Thoracic aorta (tissue), 2 donors: ENCODE measurements around the gene LAMTOR2. TPM values are rescaled to one million over a fixed set of nuclear protein-coding genes. Genes with fewer than 3 reads are reported as not detected.
A peak's percentile ranks its signal among the peaks of the same experiment; 100 is the strongest.

Source experiments
- ATAC-seq: fragments of 150-250 bp; one replicate; pipeline ENCODE4 v1.8.0; 2017; ENCODE audit warnings: low read depth; ENCODE audit not compliant: insufficient number of reproducible peaks, low FRiP score
- DNase-seq: peaks from one replicate; pipeline ENCODE4 v3.0.0-alpha.2; 2020; ENCODE audit warnings: low spot score
- H3K27ac ChIP-seq, 2 donors: fragments of 200-600 bp; sonication (generic); 1 replicate in 1 of 2; 2 replicates in 1 of 2; pipeline ENCODE4 v1.5.1; 2016; ENCODE audit warnings: mild to moderate bottlenecking in 2 of 2, moderate library complexity in 2 of 2
- H3K27me3 ChIP-seq: fragments of 200-600 bp; sonication (generic); replicated peaks from 2 replicates; pipeline ENCODE4 v1.6.0; 2016; ENCODE audit warnings: mild to moderate bottlenecking; ENCODE audit not compliant: insufficient read depth
- H3K36me3 ChIP-seq: fragments of 200-600 bp; sonication (generic); one replicate; pipeline ENCODE4 v1.5.1; 2016
- H3K4me1 ChIP-seq, 2 donors: fragments of 200-600 bp; sonication (generic); 1 replicate in 1 of 2; 2 replicates in 1 of 2; pipeline versions ENCODE4 v1.5.1 to v1.6.0; 2016; ENCODE audit warnings: low read depth in 2 of 2, mild to moderate bottlenecking in 1 of 2; ENCODE audit not compliant: control insufficient read depth in 1 of 2
- H3K4me3 ChIP-seq: fragments of 200-600 bp; sonication (generic); 2 replicates; pipeline ENCODE4 v1.5.1; 2016; ENCODE audit warnings: mild to moderate bottlenecking
- H3K9me3 ChIP-seq: fragments of 200-600 bp; sonication (generic); 2 replicates; pipeline ENCODE4 v1.5.1; 2016
- CTCF ChIP-seq: fragments of 200-600 bp; sonication (generic); IDR thresholded peaks from one replicate; pipeline ENCODE4 v1.5.1; 2019; ENCODE audit warnings: antibody characterized with exemption
- total RNA-seq, 2 donors: library from RNA; depleted of rRNA; stranded (reverse); fragments of >200 nt; gene quantifications; one replicate each; pipeline versions ENCODE4 v1.1.0 to v1.2.3, GENCODE V29; 2016

The LAMTOR2 gene
- total RNA-seq, 2 donors from 2014 or later, result 26.4 to 37.0 TPM

- Histone ChIP-seq H3K36me3 (no peaks in the 10 kb centered on the region), H3K4me3 (no peak overlapping the region), H3K27me3 (no peaks in the 10 kb centered on the region), H3K4me1 (no peaks in the 10 kb centered on the region), H3K9me3 (no peaks in the 10 kb centered on the region), H3K27ac (no peak overlapping the region)
- ATAC-seq (no peak), DNase-seq (no peak)
- no peak for TF ChIP-seq CTCF
Measured at GRCh38 chr1:156075775-156076204, 21.2 kb downstream of the LAMTOR2 start.

GRCh38 chr1:156076609-156077429 lies 22.2 kb downstream of the LAMTOR2 start:
- peaks cover under 1 to 5% of the 10 kb centered on the region in 2 donors for H3K4me1 ChIP-seq
- ATAC-seq (no peak), DNase-seq (no peak)
- no peaks in the 10 kb centered on the region for H3K9me3 ChIP-seq
- no peak for TF ChIP-seq CTCF
- no peaks in the 10 kb centered on the region for H3K36me3 ChIP-seq
- no peak overlapping the region for H3K27ac ChIP-seq
- no peaks in the 10 kb centered on the region for H3K27me3 ChIP-seq
- H3K4me3 ChIP-seq, result peak overlapping the region; percentile 53

GRCh38 chr1:156077430-156077760 lies 22.8 kb downstream of the LAMTOR2 start:
- Histone ChIP-seq H3K27me3 (no peaks in the 10 kb centered on the region), H3K9me3 (no peaks in the 10 kb centered on the region), H3K36me3 (no peaks in the 10 kb centered on the region), H3K27ac (no peak overlapping the region), H3K4me3 (no peak overlapping the region), H3K4me1 (peaks cover 4 to 10% of the 10 kb centered on the region in 2 donors)
- no peak for DNase-seq
- no peak for ATAC-seq
- TF ChIP-seq CTCF, result no peak

- TF ChIP-seq CTCF, result no peak
- no peaks in the 10 kb centered on the region for H3K27me3 ChIP-seq
- H3K27ac ChIP-seq, result no peak overlapping the region
- ATAC-seq, result no peak
- H3K4me3 ChIP-seq, result no peak overlapping the region
- H3K9me3 ChIP-seq, result no peaks in the 10 kb centered on the region
- no peaks in the 10 kb centered on the region for H3K36me3 ChIP-seq
- peaks cover 4 to 19% of the 10 kb centered on the region in 2 donors for H3K4me1 ChIP-seq
- no peak for DNase-seq
Measured at GRCh38 chr1:156078728-156079127, 24.1 kb downstream of the LAMTOR2 start.

- Histone ChIP-seq H3K4me1 (peaks cover 4 to 22% of the 10 kb centered on the region in 2 donors), H3K36me3 (no peaks in the 10 kb centered on the region), H3K9me3 (no peaks in the 10 kb centered on the region), H3K4me3 (no peak overlapping the region), H3K27ac (no peak overlapping the region), H3K27me3 (no peaks in the 10 kb centered on the region)
- TF ChIP-seq CTCF, result no peak
- DNase-seq (no peak), ATAC-seq (no peak)
Measured at GRCh38 chr1:156079762-156080161, 25.2 kb downstream of the LAMTOR2 start.
